Stomach smooth muscle (tissue), 2 donors: ENCODE data around the gene RGS17.
A peak's percentile ranks its signal among the peaks of the same experiment; 100 is the strongest.
"Not testable (repeated sequence)": the region's sequence is repeated elsewhere in the genome, so short reads cannot be mapped to it uniquely, and the experiment has no call there.

ENCODE experiments used
- H3K27ac ChIP-seq: one replicate; pipeline ENCODE4 v1.7.0; 2013; ENCODE audit warnings: mild to moderate bottlenecking, low read length, inconsistent platforms
- H3K27me3 ChIP-seq, 2 donors: one replicate each; pipeline ENCODE4 v1.7.0; 2013; ENCODE audit warnings: low read length in 2 of 2; ENCODE audit not compliant: insufficient read depth in 2 of 2, control insufficient read depth in 1 of 2
- H3K36me3 ChIP-seq, 2 donors: one replicate each; pipeline ENCODE4 v1.7.0; 2013; ENCODE audit warnings: low read length in 2 of 2; ENCODE audit not compliant: control insufficient read depth in 2 of 2, insufficient read depth in 2 of 2
- H3K4me1 ChIP-seq: one replicate; pipeline ENCODE4 v1.7.0; 2013; ENCODE audit warnings: low read length; ENCODE audit not compliant: control insufficient read depth, insufficient read depth
- H3K4me3 ChIP-seq, 2 donors: one replicate each; pipeline ENCODE4 v1.7.0; 2013; ENCODE audit warnings: low read length in 2 of 2
- H3K9ac ChIP-seq, 2 donors: one replicate each; pipeline ENCODE4 v1.7.0; 2013; ENCODE audit warnings: low read length in 2 of 2, mild to moderate bottlenecking in 1 of 2
- H3K9me3 ChIP-seq, 2 donors: one replicate each; pipeline ENCODE4 v1.7.0; 2013; ENCODE audit warnings: low read length in 2 of 2; ENCODE audit not compliant: control insufficient read depth in 2 of 2
- donor health status: healthy.
- donor health status: Pancreatic carcinoma.

RGS17 gene

GRCh38 chr6:153016846-153017245, 114.2 kb downstream of the RGS17 start:
- no peaks in the 10 kb centered on the region for H3K27me3 ChIP-seq
- no peaks in the 10 kb centered on the region for H3K9me3 ChIP-seq
- H3K4me3 ChIP-seq, result no peak overlapping the region
- H3K27ac ChIP-seq, result no peak overlapping the region
- H3K4me1 ChIP-seq, result no peaks in the 10 kb centered on the region
- no peaks in the 10 kb centered on the region for H3K36me3 ChIP-seq
- no peak overlapping the region for H3K9ac ChIP-seq

- Histone ChIP-seq H3K27me3 (no peaks in the 10 kb centered on the region), H3K9ac (no peak overlapping the region), H3K27ac (no peak overlapping the region), H3K9me3 (no peaks in the 10 kb centered on the region), H3K4me3 (no peak overlapping the region), H3K36me3 (no peaks in the 10 kb centered on the region), H3K4me1 (no peaks in the 10 kb centered on the region)
Measured at GRCh38 chr6:153015094-153015640, 115.9 kb downstream of the RGS17 start.

- Histone ChIP-seq H3K9me3 (no peaks in the 10 kb centered on the region), H3K4me1 (no peaks in the 10 kb centered on the region), H3K36me3 (no peaks in the 10 kb centered on the region), H3K9ac (no peak overlapping the region), H3K4me3 (no peak overlapping the region), H3K27ac (no peak overlapping the region), H3K27me3 (no peaks in the 10 kb centered on the region)
Measured at GRCh38 chr6:153013438-153013837, 117.6 kb downstream of the RGS17 start.

GRCh38 chr6:153012856-153013255, 118.2 kb downstream of the RGS17 start:
- H3K9me3 ChIP-seq, result no peaks in the 10 kb centered on the region

GRCh38 chr6:153003366-153003690, 127.8 kb downstream of the RGS17 start:
- Histone ChIP-seq H3K4me1 (peaks cover 9% of the 10 kb centered on the region), H3K9ac (peak overlapping the region; percentile 82 to 92), H3K27ac (peak overlapping the region; percentile 71), H3K9me3 (no peaks in the 10 kb centered on the region), H3K36me3 (no peaks in the 10 kb centered on the region), H3K4me3 (peak overlapping the region; percentile 84 to 95), H3K27me3 (no peaks in the 10 kb centered on the region)

More at GRCh38 chr6:153012856-153013255, 118.2 kb downstream of the RGS17 start:
- Histone ChIP-seq H3K4me1 (no peaks in the 10 kb centered on the region), H3K27ac (no peak overlapping the region), H3K36me3 (no peaks in the 10 kb centered on the region), H3K9ac (no peak overlapping the region), H3K4me3 (no peak overlapping the region), H3K27me3 (no peaks in the 10 kb centered on the region)

- peak within 1 kb of the TSS; percentile 82 to 92 for H3K9ac ChIP-seq
- H3K4me1 ChIP-seq, result peaks cover 9% of the 10 kb centered on the region
- no peaks in the 10 kb centered on the region for H3K27me3 ChIP-seq
- no peaks in the 10 kb centered on the region for H3K36me3 ChIP-seq
- H3K4me3 ChIP-seq, result peak within 1 kb of the TSS; percentile 84 to 95
- H3K9me3 ChIP-seq, result no peaks in the 10 kb centered on the region
- H3K27ac ChIP-seq, result peak within 1 kb of the TSS; percentile 71
Measured at GRCh38 chr6:153002613-153003365, 128.3 kb downstream of the RGS17 start, which contains the start of gene MTRF1L. Gene MTRF1L, minus strand, starts transcription at chr6:153002709. Its CDS starts 24 bp downstream, at chr6:153002685.

GRCh38 chr6:153001767-153002612, 129.1 kb downstream of the RGS17 start:
- Histone ChIP-seq H3K36me3 (peaks cover 5 to 7% of the 10 kb centered on the region in 2 donors), H3K9ac (peak overlapping the region; percentile 82 to 92), H3K4me3 (peak overlapping the region; percentile 84 to 95), H3K27me3 (no peaks in the 10 kb centered on the region), H3K27ac (peak overlapping the region; percentile 71), H3K4me1 (peaks cover 9% of the 10 kb centered on the region), H3K9me3 (no peaks in the 10 kb centered on the region)

- H3K9ac ChIP-seq, H3K27me3 ChIP-seq, H3K4me1 ChIP-seq, H3K9me3 ChIP-seq, H3K27ac ChIP-seq: not testable (repeated sequence)
- peak overlapping the region in 1 of 2 donors; percentile 84 for H3K4me3 ChIP-seq
- peaks cover 5 to 14% of the 10 kb centered on the region in 2 donors for H3K36me3 ChIP-seq
Measured at GRCh38 chr6:153000790-153001189, 130.3 kb downstream of the RGS17 start.

- Histone ChIP-seq H3K4me3 (no peak overlapping the region), H3K4me1 (peaks cover 9% of the 10 kb centered on the region), H3K36me3 (peaks cover 5 to 15% of the 10 kb centered on the region in 2 donors), H3K9me3 (no peaks in the 10 kb centered on the region), H3K9ac (no peak overlapping the region), H3K27me3 (no peaks in the 10 kb centered on the region), H3K27ac (no peak overlapping the region)
Measured at GRCh38 chr6:153000243-153000642, 130.8 kb downstream of the RGS17 start.

- not testable (repeated sequence) for H3K27me3 ChIP-seq, H3K4me1 ChIP-seq, H3K9ac ChIP-seq, H3K27ac ChIP-seq, H3K9me3 ChIP-seq, H3K4me3 ChIP-seq
- peaks cover 5 to 15% of the 10 kb centered on the region in 2 donors for H3K36me3 ChIP-seq
Measured at GRCh38 chr6:152999538-152999937, 131.5 kb downstream of the RGS17 start.
